ENCODE measurements around the gene SPATA9.
"Not testable (repeated sequence)": the region's sequence is repeated elsewhere in the genome, so short reads cannot be mapped to it uniquely, and the experiment has no call there.

Gene SPATA9

DNA sequence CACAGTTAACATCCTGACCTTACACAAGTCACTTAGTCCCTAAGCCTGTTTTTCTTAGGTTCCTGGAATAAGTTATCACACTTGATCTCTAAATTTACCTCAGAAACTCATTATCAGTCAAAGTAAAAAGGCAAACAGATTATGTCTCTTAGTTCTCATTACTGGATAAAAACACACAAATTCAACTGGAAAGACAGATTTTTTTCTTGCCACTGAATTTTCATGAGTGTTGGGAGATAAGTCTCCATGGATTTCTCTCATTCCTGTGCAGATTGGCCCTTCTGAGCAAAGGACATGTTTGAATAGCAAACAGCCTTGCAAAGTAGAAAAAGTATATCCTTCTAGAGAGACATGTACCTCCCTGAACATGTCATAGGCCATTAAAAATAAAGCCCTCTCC, 10.2 kb downstream of the SPATA9 start:
- no peak for DNase-seq

DNA sequence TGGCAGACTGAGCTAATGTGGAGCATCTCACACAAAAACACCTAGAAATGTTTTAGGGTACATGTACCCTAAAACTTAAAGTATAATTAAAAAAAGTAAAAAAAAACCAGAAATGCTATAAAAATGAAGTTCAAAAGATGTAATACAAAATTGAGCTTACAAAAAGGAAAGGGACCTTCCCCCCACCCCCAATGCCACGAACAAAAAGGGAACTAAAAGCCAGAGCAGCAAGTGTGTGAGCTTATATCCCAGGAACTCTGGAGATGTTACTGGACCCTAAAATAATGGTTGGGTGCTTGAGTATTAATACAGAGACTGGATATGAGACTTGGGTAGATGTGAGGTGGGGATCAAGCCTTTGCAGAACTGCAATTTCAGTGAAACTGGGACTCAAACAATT, 11.0 kb downstream of the SPATA9 start:
- DNase-seq, result no peak

GRCh38 chr5:95670568-95670967, 12.2 kb downstream of the SPATA9 start:
- DNase-seq, result no peak

- DNase-seq, result no peak
These were observed 12.8 kb downstream of the SPATA9 start for GRCh38 chr5:95669985-95670384.

GRCh38 chr5:95669540-95669939, 13.3 kb downstream of the SPATA9 start:
- no peak for DNase-seq

GRCh38 chr5:95668728-95669127, 14.1 kb downstream of the SPATA9 start:
- no peak for DNase-seq

- DNase-seq, result no peak
These were observed 14.6 kb downstream of the SPATA9 start for GRCh38 chr5:95668216-95668615.

- DNase-seq, result no peak
These were observed 15.1 kb downstream of the SPATA9 start for GRCh38 chr5:95667678-95668077.

GRCh38 chr5:95667061-95667618, 15.7 kb downstream of the SPATA9 start:
- no peak for DNase-seq

- DNase-seq, result no peak
These were observed 18.5 kb downstream of the SPATA9 start for GRCh38 chr5:95664204-95664786.

GRCh38 chr5:95662946-95663345, 19.8 kb downstream of the SPATA9 start:
- no peak for DNase-seq

DNA sequence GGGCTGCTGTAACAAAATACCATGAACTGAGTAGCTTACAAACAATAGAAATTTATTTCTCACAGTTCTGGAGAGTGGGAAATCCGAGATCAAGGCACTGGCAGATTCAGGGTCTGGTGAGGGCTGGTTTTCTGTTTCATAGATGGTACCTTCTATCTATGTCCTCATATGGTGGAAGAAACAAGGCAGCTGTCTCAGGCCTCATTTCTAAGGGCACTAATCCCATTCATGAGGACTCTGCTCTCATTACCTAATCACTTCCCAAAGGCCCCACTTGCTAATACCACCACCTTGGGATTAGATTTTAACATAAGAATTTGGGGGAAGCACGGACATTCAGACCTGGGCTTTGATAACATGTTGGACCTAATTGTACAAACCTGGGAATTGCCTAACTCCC, 22.7 kb downstream of the SPATA9 start:
- no peak for DNase-seq

GRCh38 chr5:95655575-95655974, 27.2 kb downstream of the SPATA9 start:
- no peak for DNase-seq

DNA sequence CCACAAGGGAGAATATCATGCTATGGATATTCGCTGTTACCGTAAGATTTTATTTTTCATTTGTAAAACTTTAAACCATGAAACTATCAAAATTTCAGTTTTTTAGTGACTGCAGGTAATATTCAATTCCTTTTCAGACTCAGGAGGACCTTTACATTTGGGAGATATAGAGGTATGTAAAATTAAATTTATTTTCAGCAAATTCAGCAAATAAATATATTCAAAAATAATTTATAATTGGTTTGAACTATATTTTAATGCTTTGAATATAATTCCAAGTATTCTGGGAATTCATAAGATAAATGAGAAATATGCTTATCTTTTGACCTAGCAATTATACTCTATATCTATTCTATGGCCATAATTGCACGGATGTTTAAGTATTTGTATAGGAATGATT, 28.6 kb downstream of the SPATA9 start:
- no peak for DNase-seq

- DNase-seq, result no peak
These were observed 29.9 kb downstream of the SPATA9 start for GRCh38 chr5:95652849-95653248.

GRCh38 chr5:95649842-95650620, 32.8 kb downstream of the SPATA9 start:
- DNase-seq, result no peak

DNA sequence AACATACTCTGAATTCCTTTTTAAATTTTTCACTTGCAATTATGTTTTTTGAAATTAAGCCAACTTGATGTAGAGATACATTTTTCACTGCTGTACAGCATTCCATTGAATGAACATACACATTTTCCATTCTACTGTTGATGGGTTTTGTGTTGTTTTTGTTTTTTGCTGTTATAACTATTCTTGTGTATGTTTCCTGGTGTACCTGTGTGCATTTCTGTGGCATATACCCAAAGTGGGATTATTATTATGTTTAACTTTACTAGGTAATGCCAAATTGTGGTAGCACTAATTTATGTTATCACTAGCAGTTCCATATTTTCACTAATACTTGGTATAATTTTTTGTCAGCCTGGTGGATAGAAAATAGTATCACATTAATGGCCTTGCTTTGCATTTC, 33.5 kb downstream of the SPATA9 start:
- no peak for DNase-seq

- DNase-seq, result no peak
These were observed 34.6 kb downstream of the SPATA9 start for GRCh38 chr5:95647886-95648860.

- peak; percentile 57 for DNase-seq
These were observed 36.0 kb downstream of the SPATA9 start, which contains the start of gene RFESD for GRCh38 chr5:95646569-95647431. Gene RFESD, plus strand, starts transcription at chr5:95646777. Its CDS starts 5,495 bp downstream, at chr5:95652272.

DNA sequence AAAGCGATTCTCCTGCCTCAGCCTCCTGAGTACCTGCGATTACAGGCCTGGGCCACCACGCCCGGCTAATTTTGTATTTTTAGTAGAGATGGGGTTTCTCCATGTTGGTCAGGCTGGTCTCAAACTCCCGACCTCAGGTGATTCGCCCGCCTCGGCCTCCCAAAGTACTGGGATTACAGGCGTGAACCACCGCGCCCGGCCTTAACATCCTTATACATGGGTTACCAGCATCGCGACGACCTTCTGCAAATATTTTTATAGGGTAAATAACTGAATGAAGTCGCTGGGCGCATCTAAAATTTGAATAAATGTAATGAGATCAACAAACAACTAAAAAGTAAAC, 36.6 kb downstream of the SPATA9 start:
- not testable (repeated sequence) for DNase-seq

DNA sequence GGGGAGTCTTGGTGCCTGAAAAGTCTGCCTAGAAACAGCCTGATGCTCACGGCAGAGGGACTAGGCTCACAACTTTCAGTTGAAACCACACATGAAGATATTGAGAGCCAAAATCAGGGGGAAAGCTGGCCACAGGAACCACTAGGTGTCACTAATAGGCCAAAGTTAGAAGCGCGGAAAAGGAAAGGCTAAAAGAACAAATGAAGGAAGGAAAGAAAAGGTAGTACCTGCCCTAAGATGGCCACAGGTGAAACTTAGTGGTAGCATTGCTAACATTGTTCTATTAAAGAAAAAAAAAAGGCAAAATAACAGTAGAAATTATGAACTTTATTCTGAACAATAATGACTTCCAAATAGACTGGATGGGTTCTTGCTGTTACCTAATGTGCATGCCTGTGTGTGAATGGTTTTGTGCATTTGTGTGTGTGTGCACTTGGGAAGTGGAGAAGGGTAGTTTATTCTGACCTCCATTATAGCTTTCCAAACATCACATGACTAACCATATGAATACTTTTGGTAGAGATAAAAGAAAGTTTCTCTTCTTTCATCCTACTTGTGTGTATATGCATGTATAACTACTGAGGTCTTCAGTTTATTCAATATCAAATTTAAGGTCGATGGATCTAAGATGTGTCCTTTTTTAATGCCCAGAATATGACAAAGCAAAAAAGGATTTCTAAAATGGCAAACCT, 38.3 kb downstream of the SPATA9 start:
- DNase-seq, result peak; percentile 26

DNA sequence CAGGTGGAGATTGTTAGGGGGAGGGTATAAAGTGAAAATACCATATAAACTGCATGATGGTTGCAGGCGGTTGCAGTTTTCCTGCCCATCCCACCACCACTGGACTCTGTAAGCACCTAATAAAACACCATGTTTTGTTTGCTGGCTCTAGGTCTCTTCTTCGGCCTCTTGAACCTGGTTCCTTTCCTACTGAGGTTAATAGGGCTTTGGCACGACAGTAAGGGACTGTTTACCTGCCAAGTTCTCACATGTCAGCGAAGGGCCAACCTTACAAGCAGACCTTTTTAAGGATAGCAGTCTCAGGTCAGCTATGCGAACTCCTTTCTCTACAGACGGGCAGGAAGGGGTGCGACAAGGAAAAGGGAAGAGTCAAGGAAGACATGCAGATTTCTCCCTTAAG, 39.6 kb downstream of the SPATA9 start:
- DNase-seq, result no peak
